ENCODE results near the gene CBX3.

GRCh38 chr7:26250239-26250638 lies 48.7 kb downstream of the CBX3 start:
- no peak for TF ChIP-seq CTCF (IDR thresholded peaks at IDR 0.05; ENCODE audit: low read length)
- no peak for TF ChIP-seq EZH2 (IDR thresholded peaks at IDR 0.05; ENCODE audit: borderline replicate concordance, low read length)
